Neural crest cell (in vitro differentiated cells): ENCODE data around the gene PTPN4. TPM values are rescaled to one million over a fixed set of nuclear protein-coding genes. Genes with fewer than 3 reads are reported as not detected.

Experiments
- DNase-seq: peaks from one replicate; pipeline ENCODE4 v3.0.0; 2021; ENCODE audit warnings: low read depth, mixed read lengths, low spot score
- H3K27ac Mint-ChIP-seq: one replicate; pipeline ENCODE4 v1.8.0; 2021; ENCODE audit warnings: mild to moderate bottlenecking, mixed read lengths; ENCODE audit not compliant: unreplicated experiment
- H3K27me3 Mint-ChIP-seq: 2 replicates; pipeline ENCODE4 v1.8.0; 2021; ENCODE audit warnings: low read depth, mild to moderate bottlenecking, mixed read lengths
- H3K36me3 Mint-ChIP-seq: 2 replicates; pipeline ENCODE4 v1.8.0; 2021; ENCODE audit warnings: low read depth, mild to moderate bottlenecking, mixed read lengths
- H3K4me1 Mint-ChIP-seq: 2 replicates; pipeline ENCODE4 v1.8.0; 2021; ENCODE audit warnings: mixed read lengths
- H3K4me3 Mint-ChIP-seq: one replicate; pipeline ENCODE4 v1.8.0; 2021; ENCODE audit warnings: mild to moderate bottlenecking, mixed read lengths
- H3K9me3 Mint-ChIP-seq: 2 replicates; pipeline ENCODE4 v1.8.0; 2021; ENCODE audit warnings: mixed read lengths
- CTCF ChIP-seq: fragments of 200-600 bp; sonication (generic); conservative IDR thresholded peaks from 2 replicates; pipeline ENCODE4 v1.5.0; 2021; ENCODE audit warnings: antibody characterized with exemption, mild to moderate bottlenecking
- total RNA-seq: library from RNA; stranded (reverse); gene quantifications from 2 replicates; pipeline ENCODE4 v1.2.1, GENCODE V29; 2021

PTPN4 gene
- total RNA-seq, 1 donor from 2014 or later = 39.3 TPM

- no peak for DNase-seq
- H3K4me3 Mint-ChIP-seq = no peak overlapping the region
- no peaks in the 10 kb centered on the region for H3K27me3 Mint-ChIP-seq
- no peak overlapping the region for H3K27ac Mint-ChIP-seq
- TF ChIP-seq CTCF = no peak
- H3K36me3 Mint-ChIP-seq = no peaks in the 10 kb centered on the region
- no peaks in the 10 kb centered on the region for H3K9me3 Mint-ChIP-seq
- no peaks in the 10 kb centered on the region for H3K4me1 Mint-ChIP-seq
These were observed 163.0 kb downstream of the PTPN4 start for GRCh38 chr2:119922699-119923098.

DNA sequence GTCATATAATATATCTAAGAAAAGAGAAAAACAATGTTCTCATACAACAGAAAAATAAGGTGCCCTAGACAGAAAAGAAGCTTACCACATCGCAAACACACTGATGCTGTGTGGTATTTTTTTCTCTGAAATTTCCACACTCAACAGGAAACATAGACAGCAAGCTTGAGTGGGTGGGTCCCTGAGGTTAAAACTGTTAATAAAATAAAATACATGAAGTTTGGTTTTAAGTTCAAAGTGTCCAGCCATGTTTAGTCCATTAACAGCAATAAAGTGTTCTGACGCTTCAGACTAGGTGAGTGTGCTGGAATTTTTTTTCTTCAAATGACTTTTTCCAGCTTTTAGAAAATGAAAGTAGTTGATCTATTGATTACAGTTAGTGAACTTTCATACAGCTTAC, 169.8 kb downstream of the PTPN4 start:
- TF ChIP-seq CTCF = no peak
- H3K4me1 Mint-ChIP-seq = no peaks in the 10 kb centered on the region
- H3K27ac Mint-ChIP-seq = no peak overlapping the region
- no peak for DNase-seq
- H3K36me3 Mint-ChIP-seq = peaks cover 5% of the 10 kb centered on the region
- no peaks in the 10 kb centered on the region for H3K9me3 Mint-ChIP-seq
- H3K27me3 Mint-ChIP-seq = no peaks in the 10 kb centered on the region
- no peak overlapping the region for H3K4me3 Mint-ChIP-seq

- H3K9me3 Mint-ChIP-seq = no peaks in the 10 kb centered on the region
These were observed 173.1 kb downstream of the PTPN4 start for GRCh38 chr2:119932809-119933208.

DNA sequence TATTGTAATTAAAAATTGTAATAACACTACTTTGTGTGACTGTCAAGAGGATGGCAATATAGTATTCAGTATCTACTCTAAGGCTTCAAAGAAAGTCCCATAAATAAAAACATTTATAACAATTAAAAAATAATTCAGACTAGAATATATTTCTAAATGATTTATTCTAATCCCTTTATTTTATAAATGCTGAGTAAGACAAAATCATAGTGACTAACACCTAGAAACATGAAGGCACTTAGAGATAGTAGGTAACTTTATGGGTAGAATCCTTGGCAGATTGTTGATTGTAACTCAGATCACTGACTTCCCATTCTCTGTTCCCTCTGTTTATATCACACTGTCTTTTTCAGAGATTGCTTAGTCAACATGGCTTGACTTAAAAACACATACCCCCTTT, 174.6 kb downstream of the PTPN4 start:
- no peaks in the 10 kb centered on the region for H3K27me3 Mint-ChIP-seq
- H3K4me1 Mint-ChIP-seq = no peaks in the 10 kb centered on the region
- no peak for TF ChIP-seq CTCF
- H3K36me3 Mint-ChIP-seq = peaks cover 13% of the 10 kb centered on the region
- H3K27ac Mint-ChIP-seq = no peak overlapping the region
- no peak for DNase-seq
- H3K9me3 Mint-ChIP-seq = no peaks in the 10 kb centered on the region
- no peak overlapping the region for H3K4me3 Mint-ChIP-seq

More at GRCh38 chr2:119932809-119933208, 173.1 kb downstream of the PTPN4 start:
- Mint-ChIP-seq H3K27ac (no peak overlapping the region), H3K4me3 (no peak overlapping the region), H3K4me1 (no peaks in the 10 kb centered on the region), H3K27me3 (no peaks in the 10 kb centered on the region), H3K36me3 (peaks cover 13% of the 10 kb centered on the region)
- TF ChIP-seq CTCF = no peak
- DNase-seq = no peak

DNA sequence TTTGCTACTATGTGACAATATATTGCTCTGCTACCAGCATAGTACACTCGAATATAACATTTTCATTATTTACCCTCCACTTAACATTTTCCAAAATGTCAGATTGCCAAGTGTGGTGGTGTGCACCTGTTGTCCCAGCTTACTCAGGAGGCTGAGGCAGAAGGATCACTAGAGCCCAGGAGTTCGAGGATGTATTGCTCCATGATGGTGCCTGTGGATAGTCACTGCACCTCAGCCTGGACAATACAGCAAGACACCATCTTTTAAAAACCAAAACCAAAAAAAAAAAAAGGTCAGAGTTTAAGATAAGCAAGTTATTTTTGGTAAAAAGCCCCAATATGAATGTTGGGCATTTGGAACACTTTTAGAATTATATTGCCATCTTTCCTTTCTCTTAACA, 178.0 kb downstream of the PTPN4 start:
- TF ChIP-seq CTCF = no peak
- no peak overlapping the region for H3K4me3 Mint-ChIP-seq
- peaks cover 9% of the 10 kb centered on the region for H3K36me3 Mint-ChIP-seq
- H3K9me3 Mint-ChIP-seq = no peaks in the 10 kb centered on the region
- DNase-seq = no peak
- no peaks in the 10 kb centered on the region for H3K4me1 Mint-ChIP-seq
- no peaks in the 10 kb centered on the region for H3K27me3 Mint-ChIP-seq
- H3K27ac Mint-ChIP-seq = no peak overlapping the region

DNA sequence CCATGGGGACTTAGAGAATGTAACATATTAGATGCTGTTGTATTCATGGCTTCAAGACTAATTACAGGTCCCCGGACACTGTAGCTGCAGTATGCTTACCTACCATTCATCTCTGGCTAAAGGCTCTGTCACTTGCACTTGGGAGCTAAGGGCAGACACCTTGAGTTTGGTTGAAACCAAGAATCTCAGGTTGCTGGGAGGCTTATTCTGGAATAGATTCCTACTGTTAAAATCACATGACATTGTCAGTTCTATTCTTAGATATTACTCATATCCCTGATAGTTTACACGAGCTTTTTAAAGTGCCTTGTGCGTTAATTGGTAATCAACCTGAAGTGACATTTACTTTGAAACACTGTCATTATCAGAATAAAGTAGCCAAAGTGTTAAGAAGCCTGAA, 180.2 kb downstream of the PTPN4 start:
- Mint-ChIP-seq H3K4me1 (no peaks in the 10 kb centered on the region), H3K27ac (no peak overlapping the region), H3K9me3 (no peaks in the 10 kb centered on the region), H3K4me3 (no peak overlapping the region), H3K36me3 (peaks cover 10% of the 10 kb centered on the region), H3K27me3 (no peaks in the 10 kb centered on the region)
- no peak for DNase-seq
- no peak for TF ChIP-seq CTCF
